DND-41 (cell line): Measurements from ENCODE around the gene MBD3.

Experiments
- EZH2 ChIP-seq: IDR thresholded peaks from 3 replicates; pipeline ENCODE4 v1.6.1; 2012; ENCODE audit warnings: borderline replicate concordance, low read depth, mild to moderate bottlenecking, moderate library complexity, low read length, inconsistent platforms; ENCODE audit not compliant: severe bottlenecking
- TF ChIP-seq, protein P1 (sequence below): IDR thresholded peaks from 2 replicates; pipeline ENCODE4 v1.5.1; 2012; ENCODE audit warnings: borderline replicate concordance, low read length, moderate library complexity, mild to moderate bottlenecking; ENCODE audit not compliant: poor library complexity, severe bottlenecking; ENCODE audit errors: extremely low read depth

DNA sequence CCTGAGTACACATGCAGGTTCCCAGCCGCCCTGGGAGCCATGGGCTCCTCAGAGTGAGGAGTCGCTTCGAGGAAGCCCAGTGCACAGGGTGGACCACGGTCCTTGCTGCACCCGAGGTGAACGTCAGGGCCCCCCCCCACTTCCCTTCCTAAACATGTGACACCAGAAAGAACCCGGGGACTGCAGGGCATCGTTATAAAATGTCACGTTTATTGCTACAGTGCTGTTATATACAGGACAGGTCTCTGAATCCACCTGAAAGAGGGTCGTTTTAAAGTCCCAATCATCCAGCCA, 16.4 kb upstream of the MBD3 start:
- TF ChIP-seq, protein P1, sequence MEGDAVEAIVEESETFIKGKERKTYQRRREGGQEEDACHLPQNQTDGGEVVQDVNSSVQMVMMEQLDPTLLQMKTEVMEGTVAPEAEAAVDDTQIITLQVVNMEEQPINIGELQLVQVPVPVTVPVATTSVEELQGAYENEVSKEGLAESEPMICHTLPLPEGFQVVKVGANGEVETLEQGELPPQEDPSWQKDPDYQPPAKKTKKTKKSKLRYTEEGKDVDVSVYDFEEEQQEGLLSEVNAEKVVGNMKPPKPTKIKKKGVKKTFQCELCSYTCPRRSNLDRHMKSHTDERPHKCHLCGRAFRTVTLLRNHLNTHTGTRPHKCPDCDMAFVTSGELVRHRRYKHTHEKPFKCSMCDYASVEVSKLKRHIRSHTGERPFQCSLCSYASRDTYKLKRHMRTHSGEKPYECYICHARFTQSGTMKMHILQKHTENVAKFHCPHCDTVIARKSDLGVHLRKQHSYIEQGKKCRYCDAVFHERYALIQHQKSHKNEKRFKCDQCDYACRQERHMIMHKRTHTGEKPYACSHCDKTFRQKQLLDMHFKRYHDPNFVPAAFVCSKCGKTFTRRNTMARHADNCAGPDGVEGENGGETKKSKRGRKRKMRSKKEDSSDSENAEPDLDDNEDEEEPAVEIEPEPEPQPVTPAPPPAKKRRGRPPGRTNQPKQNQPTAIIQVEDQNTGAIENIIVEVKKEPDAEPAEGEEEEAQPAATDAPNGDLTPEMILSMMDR = no peak
- no peak for TF ChIP-seq EZH2
